Esophagus muscularis mucosa (tissue), 4 donors: ENCODE measurements around the gene CEL.

Source experiments
- EP300 ChIP-seq: sonication (generic); formaldehyde crosslinking; IDR thresholded peaks from one replicate; pipeline ENCODE4 v1.6.1; 2017; ENCODE audit warnings: antibody characterized with exemption
- POLR2A ChIP-seq: fragments of 450-650 bp; IDR thresholded peaks from one replicate; pipeline ENCODE4 v1.6.1; 2017; ENCODE audit warnings: antibody characterized with exemption, moderate library complexity, mild to moderate bottlenecking, low read depth
- POLR2AphosphoS5 ChIP-seq, 2 donors: sonication (generic); formaldehyde crosslinking; IDR thresholded peaks; one replicate each; pipeline ENCODE4 v1.6.1; 2017; ENCODE audit warnings: antibody characterized with exemption in 2 of 2
- TF ChIP-seq, protein P1 (sequence below), 3 experiments: fragments of 200-600 bp in 2 of 3; fragments of 450-650 bp in 1 of 3; sonication (generic) in 2 of 3; IDR thresholded peaks; one replicate each; pipeline ENCODE4 v1.5.1; 2017 to 2019; ENCODE audit warnings: antibody characterized with exemption in 3 of 3, mild to moderate bottlenecking in 2 of 3, moderate library complexity in 1 of 3

DNA sequence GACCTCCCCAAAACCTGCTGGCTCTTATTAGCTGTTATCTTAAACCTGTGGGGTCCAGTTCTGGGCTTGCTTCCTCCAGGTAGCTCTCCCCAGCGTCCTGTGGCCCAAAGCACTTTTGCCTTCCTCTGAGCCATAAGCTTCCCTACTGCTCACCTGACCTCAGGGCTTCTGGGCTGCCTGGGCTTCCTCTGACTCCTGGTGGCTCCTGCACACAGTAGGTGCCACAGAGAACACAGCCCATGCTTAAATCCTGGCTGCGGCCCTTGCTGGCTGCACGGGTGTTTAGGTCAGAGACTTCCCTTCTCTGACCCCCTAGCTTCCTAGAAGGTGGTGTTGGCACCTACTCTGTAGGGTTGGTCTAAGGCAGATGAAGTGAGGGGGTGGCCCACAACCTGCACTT is 56.8 kb downstream of the CEL start:
- TF ChIP-seq POLR2AphosphoS5 (IDR thresholded peaks at IDR 0.05) (no peak), EP300 (no peak), POLR2A (no peak)
- TF ChIP-seq, protein P1, sequence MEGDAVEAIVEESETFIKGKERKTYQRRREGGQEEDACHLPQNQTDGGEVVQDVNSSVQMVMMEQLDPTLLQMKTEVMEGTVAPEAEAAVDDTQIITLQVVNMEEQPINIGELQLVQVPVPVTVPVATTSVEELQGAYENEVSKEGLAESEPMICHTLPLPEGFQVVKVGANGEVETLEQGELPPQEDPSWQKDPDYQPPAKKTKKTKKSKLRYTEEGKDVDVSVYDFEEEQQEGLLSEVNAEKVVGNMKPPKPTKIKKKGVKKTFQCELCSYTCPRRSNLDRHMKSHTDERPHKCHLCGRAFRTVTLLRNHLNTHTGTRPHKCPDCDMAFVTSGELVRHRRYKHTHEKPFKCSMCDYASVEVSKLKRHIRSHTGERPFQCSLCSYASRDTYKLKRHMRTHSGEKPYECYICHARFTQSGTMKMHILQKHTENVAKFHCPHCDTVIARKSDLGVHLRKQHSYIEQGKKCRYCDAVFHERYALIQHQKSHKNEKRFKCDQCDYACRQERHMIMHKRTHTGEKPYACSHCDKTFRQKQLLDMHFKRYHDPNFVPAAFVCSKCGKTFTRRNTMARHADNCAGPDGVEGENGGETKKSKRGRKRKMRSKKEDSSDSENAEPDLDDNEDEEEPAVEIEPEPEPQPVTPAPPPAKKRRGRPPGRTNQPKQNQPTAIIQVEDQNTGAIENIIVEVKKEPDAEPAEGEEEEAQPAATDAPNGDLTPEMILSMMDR (IDR thresholded peaks at IDR 0.05) = no peak
